ENCODE measurements around the gene TSC22D4.
"Not testable (repeated sequence)": the region's sequence is repeated elsewhere in the genome, so short reads cannot be mapped to it uniquely, and the experiment has no call there.

The TSC22D4 gene

GRCh38 chr7:100447363-100447762 is 31.7 kb downstream of the TSC22D4 start:
- in situ Hi-C loops (cut with MboI; ENCODE audit: low sequenced_read_pairs) = not testable (repeated sequence)

- in situ Hi-C loops (cut with MboI; ENCODE audit: low sequenced_read_pairs) = no loop called here
Observed at GRCh38 chr7:100446040-100446439, 33.0 kb downstream of the TSC22D4 start.

DNA sequence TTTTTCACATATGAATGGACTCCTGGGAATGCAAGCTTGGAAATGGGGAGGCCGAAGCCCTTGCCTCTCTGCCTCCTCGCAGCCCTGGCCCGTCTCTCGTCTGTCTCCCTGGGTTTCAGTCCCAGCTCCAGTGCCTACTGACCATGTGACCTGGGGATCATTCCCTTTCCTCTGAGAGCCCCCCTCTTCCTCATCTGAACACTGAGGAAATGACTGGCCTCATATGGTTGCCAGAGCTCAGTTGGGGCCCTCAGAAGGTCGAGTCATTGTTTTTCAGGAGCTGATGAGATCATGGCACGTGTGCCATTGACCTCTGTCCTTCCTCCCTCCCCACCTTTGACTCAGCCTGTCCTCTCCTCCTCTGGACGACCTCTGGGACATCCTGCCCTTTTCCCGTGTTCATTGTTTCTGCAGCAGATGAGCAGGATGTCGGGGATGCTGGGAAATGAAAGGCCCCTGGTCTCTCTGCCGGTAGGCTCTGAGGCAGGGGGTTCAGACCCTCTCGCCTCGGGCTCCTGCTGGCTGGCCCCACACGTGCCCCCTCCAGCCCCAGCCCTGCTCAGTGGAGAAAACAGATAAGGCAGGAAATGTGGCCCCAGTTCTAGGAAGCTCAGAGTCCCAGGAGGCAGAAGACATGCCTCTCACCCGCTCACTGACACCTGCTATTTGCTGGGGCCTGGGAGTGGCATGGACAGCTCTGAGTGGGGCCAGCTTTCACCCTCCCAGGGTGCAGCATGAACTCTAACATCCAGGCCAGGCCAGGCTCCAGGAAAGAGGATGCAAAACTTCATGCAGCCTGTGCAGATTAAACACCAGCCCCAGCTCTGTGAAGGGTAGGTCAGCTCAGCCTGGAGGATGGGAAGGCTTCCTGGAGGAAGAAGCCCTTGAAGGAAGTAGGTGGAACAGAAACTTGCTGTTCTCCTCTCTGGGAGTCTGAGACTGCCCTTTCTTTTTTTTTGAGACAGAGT is 34.4 kb downstream of the TSC22D4 start:
- in situ Hi-C loops (cut with MboI; ENCODE audit: low sequenced_read_pairs) = no loop called here

- in situ Hi-C loops (cut with MboI; ENCODE audit: low sequenced_read_pairs) = no loop called here
Observed at GRCh38 chr7:100443096-100443840, 35.7 kb downstream of the TSC22D4 start.

GRCh38 chr7:100441641-100442535 is 37.1 kb downstream of the TSC22D4 start:
- in situ Hi-C loops (cut with MboI; ENCODE audit: low sequenced_read_pairs) = no loop called here

DNA sequence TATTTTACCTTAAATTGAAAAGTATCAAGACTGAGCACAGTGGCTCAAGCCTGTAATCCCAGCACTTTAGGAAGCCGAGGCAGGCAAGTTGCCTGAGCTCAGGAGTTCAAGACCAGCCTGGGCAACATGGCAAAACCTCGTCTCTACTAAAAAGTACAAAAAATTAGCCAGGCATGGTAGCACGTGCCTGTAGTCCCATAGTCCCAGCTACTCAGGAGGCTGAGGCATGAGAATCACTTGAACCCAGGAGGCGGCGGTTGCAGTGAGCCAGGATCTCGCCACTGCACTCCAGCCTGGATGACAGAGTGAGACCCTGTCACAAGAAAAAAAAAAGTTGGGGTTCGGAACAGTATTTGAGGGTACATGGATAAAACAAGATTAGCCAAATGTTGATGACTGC is 39.8 kb downstream of the TSC22D4 start:
- in situ Hi-C loops (cut with MboI; ENCODE audit: low sequenced_read_pairs) = not testable (repeated sequence)

GRCh38 chr7:100438731-100439130 is 40.3 kb downstream of the TSC22D4 start:
- in situ Hi-C loops (cut with MboI; ENCODE audit: low sequenced_read_pairs) = not testable (repeated sequence)

DNA sequence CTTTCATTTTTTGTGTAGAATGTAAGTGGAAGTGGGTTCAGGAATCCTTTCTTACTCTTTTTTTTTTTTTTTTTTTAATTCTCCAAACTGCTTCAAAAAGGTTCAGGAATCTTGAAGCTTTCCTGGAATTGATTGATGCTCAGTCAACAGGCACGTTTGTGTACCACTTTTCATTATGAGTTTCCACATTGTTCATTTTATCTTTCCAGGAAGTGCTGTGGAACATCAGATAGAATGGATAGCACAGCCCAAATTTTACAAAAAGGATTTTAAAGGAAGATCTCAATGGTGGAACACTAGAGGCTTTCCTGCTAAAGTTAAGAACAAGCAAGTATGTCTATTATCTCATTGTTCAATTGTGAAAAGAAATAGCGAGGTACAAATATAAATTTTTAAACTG is 40.8 kb downstream of the TSC22D4 start:
- in situ Hi-C loops (cut with MboI; ENCODE audit: low sequenced_read_pairs) = no loop called here

- in situ Hi-C loops (cut with MboI; ENCODE audit: low sequenced_read_pairs) = no loop called here
Observed at GRCh38 chr7:100437150-100438100, 41.6 kb downstream of the TSC22D4 start.

DNA sequence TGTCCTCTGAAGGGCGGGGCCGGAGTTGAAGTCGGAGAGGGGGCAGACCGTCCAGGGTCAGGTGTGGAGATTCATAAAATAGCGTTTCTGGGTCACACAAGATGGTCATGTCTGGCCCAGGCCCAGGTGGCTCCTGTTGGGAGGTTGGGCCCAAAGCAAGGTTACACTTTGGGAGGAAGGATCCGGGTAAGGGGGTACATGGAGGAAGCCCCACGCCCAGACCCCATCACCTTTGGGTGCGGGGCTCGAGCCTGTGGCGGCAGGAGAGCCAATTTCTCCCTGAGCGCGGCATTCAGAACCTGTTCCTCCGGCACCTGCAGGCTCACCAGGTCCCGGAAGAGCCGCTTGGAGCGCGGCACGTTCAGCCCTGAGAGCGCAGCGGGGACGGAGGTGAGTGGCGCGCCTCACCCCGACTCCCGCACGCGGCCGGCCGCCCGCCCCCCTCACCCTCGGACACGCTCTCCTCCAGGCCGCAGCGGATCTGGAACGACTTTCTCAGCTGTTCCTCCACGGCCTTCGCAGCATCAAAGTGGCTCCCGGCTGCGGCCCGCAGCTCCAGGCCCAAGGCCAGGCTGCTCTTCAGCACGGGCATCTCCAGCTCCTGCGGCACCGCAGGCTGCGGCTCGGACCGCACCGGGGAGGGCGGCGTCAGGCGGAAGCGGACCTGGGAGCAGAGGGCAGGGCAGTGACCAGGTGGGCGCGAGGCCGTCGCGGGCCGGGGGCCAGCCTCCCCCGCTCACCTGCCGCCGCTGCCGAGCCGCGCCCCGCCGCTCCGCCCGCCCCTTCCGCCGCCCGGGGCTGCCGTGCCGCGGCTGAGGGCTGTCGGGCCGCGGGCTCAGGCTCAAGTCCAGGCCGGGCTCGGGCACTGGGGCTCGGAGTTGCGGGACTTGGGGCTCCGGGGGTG is 43.4 kb downstream of the TSC22D4 start:
- in situ Hi-C loops (cut with MboI; ENCODE audit: low sequenced_read_pairs) = no loop called here

GRCh38 chr7:100434297-100435144 is 44.5 kb downstream of the TSC22D4 start:
- in situ Hi-C loops (cut with MboI; ENCODE audit: low sequenced_read_pairs) = no loop called here

DNA sequence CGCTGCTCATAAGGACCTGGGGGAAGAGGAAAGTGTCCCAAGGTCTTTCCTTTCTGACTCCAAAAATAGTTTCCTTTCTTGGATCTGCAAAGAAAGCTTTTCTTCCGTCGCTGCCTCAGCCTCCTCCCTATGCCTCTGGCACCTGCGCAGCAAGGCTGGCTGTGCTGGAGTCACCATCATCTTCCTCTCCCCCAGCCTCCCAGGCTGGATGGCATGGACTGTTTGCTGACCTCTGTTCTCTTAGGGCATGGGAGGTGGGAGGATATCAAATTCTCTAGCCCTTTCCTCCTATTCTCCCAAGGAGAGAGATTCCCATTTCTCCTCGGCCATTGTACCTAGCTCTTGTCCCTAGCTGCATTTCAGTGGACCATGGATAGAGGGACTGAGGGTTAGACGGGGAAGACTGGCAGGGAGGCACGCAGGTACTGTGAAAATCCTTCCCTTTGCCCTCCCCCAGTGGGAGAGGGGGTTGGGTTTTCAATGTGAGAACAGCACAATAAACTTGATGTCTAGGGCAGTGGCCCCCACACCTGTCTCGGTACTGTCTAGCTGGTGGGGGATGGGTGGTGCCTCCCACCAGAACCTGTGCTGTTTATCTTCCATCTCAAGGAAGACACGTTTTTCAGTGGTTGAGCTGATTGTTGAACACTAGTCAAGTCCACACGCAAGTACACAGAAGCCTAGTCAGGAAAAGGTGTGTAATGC is 45.3 kb downstream of the TSC22D4 start:
- in situ Hi-C loops (cut with MboI; ENCODE audit: low sequenced_read_pairs) = no loop called here

GRCh38 chr7:100433276-100433591 is 45.8 kb downstream of the TSC22D4 start:
- in situ Hi-C loops (cut with MboI; ENCODE audit: low sequenced_read_pairs) = no loop called here

DNA sequence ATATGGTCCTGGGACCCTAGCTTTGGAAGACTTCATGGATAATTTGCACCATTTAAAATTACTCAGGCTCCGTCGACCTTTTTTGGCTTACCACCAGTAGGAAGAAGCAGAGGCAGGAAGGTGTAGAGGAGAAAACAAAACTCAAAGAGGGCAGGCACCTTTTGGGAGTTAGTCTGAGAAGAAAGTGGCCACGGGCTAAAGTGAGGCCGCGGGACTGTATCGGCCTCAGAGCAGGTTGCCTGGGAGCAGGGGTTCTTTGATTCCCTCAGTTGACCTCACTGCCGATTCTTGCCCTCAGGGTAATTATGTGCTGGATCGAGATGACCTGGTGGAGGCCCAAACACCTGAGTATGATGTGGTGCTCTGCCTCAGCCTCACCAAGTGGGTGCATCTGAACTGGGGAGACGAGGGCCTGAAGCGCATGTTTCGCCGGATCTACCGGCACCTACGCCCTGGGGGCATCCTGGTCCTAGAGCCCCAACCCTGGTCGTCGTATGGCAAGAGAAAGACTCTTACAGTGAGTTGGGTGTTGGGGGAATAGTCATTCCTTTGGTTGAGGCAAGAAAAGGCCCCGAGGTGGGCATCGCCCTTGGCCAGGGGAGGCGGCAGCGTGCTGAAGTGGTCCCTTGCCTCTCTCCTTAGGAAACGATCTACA is 46.3 kb downstream of the TSC22D4 start:
- in situ Hi-C loops (cut with MboI; ENCODE audit: low sequenced_read_pairs) = no loop called here

DNA sequence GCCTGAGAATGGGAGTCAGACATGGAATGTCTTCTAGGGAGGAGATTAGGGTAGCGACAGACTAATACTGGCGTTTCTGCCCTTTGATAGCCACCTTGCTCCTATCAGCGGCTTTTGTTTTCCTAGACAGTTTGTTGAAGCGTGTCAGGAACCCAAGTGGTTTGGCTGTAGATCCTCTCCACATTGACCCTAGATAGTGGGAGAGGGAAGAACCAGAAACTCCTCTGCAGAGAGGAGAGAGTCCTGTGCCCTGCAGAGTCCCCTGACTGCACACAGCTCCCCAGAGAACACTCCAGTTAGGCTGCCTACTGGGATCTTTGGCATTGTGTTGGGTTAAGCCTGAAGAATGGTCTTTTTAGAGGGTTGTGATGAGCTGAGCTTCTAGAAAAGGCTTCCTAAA is 47.0 kb downstream of the TSC22D4 start:
- in situ Hi-C loops (cut with MboI; ENCODE audit: low sequenced_read_pairs) = no loop called here

- in situ Hi-C loops (cut with MboI; ENCODE audit: low sequenced_read_pairs) = no loop called here
Observed at GRCh38 chr7:100431286-100431735, 47.7 kb downstream of the TSC22D4 start.

Data from HL-60/S4 treated with retinoic acid at 250 ng/mL for 4 days and 3 days (cell line).